KBM-7 (cell line): ENCODE measurements around the gene KLHL29.

ENCODE experiments used
- DNase-seq: peaks from one replicate; pipeline ENCODE4 v3.0.0-alpha.2; 2015
- in situ Hi-C: fragments of 300-500 bp; cut with MboI; formaldehyde crosslinking; loops from 2 replicates; pipeline ENCODE4 v1.14.3; 2020; ENCODE audit warnings: low sequenced_read_pairs, low pct_unique_long_range_greater_than_20kb, mixed read lengths

The KLHL29 gene

GRCh38 chr2:23549821-23550530 is 165.0 kb downstream of the KLHL29 start:
- no peak for DNase-seq
- in situ Hi-C loops: no loop called here

GRCh38 chr2:23550553-23550952 is 165.6 kb downstream of the KLHL29 start:
- no peak for DNase-seq
- in situ Hi-C loops: no loop called here

GRCh38 chr2:23551875-23552274 is 166.9 kb downstream of the KLHL29 start:
- DNase-seq: no peak
- in situ Hi-C loops: no loop called here

- no peak for DNase-seq
- in situ Hi-C loops: no loop called here
Observed at GRCh38 chr2:23553561-23553960, 168.6 kb downstream of the KLHL29 start.

- in situ Hi-C loops: no loop called here
- DNase-seq: no peak
Observed at GRCh38 chr2:23554054-23554697, 169.2 kb downstream of the KLHL29 start.

GRCh38 chr2:23555944-23556343 is 171.0 kb downstream of the KLHL29 start:
- in situ Hi-C loops: no loop called here
- no peak for DNase-seq

- in situ Hi-C loops: no loop called here
- DNase-seq: no peak
Observed at GRCh38 chr2:23556929-23557328, 171.9 kb downstream of the KLHL29 start.

- in situ Hi-C loops: no loop called here
- DNase-seq: no peak
Observed at GRCh38 chr2:23557455-23557854, 172.5 kb downstream of the KLHL29 start.

GRCh38 chr2:23559561-23560239 is 174.7 kb downstream of the KLHL29 start:
- in situ Hi-C loops: no loop called here
- DNase-seq: no peak

GRCh38 chr2:23561088-23561487 is 176.1 kb downstream of the KLHL29 start:
- in situ Hi-C loops: no loop called here
- no peak for DNase-seq

- no peak for DNase-seq
- in situ Hi-C loops: no loop called here
Observed at GRCh38 chr2:23561544-23561943, 176.6 kb downstream of the KLHL29 start.

GRCh38 chr2:23562143-23562542 is 177.2 kb downstream of the KLHL29 start:
- no peak for DNase-seq
- in situ Hi-C loops: no loop called here

GRCh38 chr2:23563151-23563550 is 178.2 kb downstream of the KLHL29 start:
- DNase-seq: no peak
- in situ Hi-C loops: no loop called here

GRCh38 chr2:23563673-23564614 is 179.0 kb downstream of the KLHL29 start:
- DNase-seq: no peak
- in situ Hi-C loops: no loop called here

GRCh38 chr2:23564615-23564960 is 179.6 kb downstream of the KLHL29 start:
- DNase-seq: no peak
- in situ Hi-C loops: no loop called here

GRCh38 chr2:23565374-23565773 is 180.4 kb downstream of the KLHL29 start:
- no peak for DNase-seq
- in situ Hi-C loops: no loop called here

GRCh38 chr2:23565814-23566213 is 180.8 kb downstream of the KLHL29 start:
- in situ Hi-C loops: no loop called here
- DNase-seq: no peak

- in situ Hi-C loops: no loop called here
- DNase-seq: peak; percentile 26
Observed at GRCh38 chr2:23566241-23567142, 181.5 kb downstream of the KLHL29 start.
